ENCODE data around the gene SPTBN1.

GRCh38 chr2:54492335-54492734 is 36.2 kb downstream of the SPTBN1 start:
- TF ChIP-seq GATA3 (IDR thresholded peaks at IDR 0.05; ENCODE audit: low read depth, low read length): no peak
- TF ChIP-seq GATA2 (IDR thresholded peaks at IDR 0.05; ENCODE audit: low read depth, low read length): no peak

Measured in SH-SY5Y (cell line).